ENCODE results near the gene ADARB1. TPM values are rescaled to one million over a fixed set of nuclear protein-coding genes. Genes with fewer than 3 reads are reported as not detected.

The ADARB1 gene
- total RNA-seq, 1 donor from 2014 or later = 15.1 TPM

GRCh38 chr21:45186709-45187108 is 112.3 kb downstream of the ADARB1 start:
- ATAC-seq (no peak), DNase-seq (ENCODE audit: missing footprints) (no peak)
- intact Hi-C loops (cut with DNase I) = no loop called here

GRCh38 chr21:45187646-45188045 is 113.3 kb downstream of the ADARB1 start:
- DNase-seq (ENCODE audit: missing footprints) (no peak), ATAC-seq (no peak)
- intact Hi-C loops (cut with DNase I) = no loop called here

- intact Hi-C loops (cut with DNase I) = no loop called here
- no peak for ATAC-seq
- no peak for DNase-seq (ENCODE audit: missing footprints)
Observed at GRCh38 chr21:45190013-45190412, 115.6 kb downstream of the ADARB1 start.

- intact Hi-C loops (cut with DNase I) = no loop called here
- DNase-seq (ENCODE audit: missing footprints) (no peak), ATAC-seq (no peak)
Observed at GRCh38 chr21:45192332-45192731, 118.0 kb downstream of the ADARB1 start.

GRCh38 chr21:45196620-45197019 is 122.2 kb downstream of the ADARB1 start:
- intact Hi-C loops (cut with DNase I) = no loop called here
- DNase-seq (ENCODE audit: missing footprints) = no peak
- no peak for ATAC-seq

- no peak for ATAC-seq
- no peak for DNase-seq (ENCODE audit: missing footprints)
- intact Hi-C loops (cut with DNase I) = no loop called here
Observed at GRCh38 chr21:45199201-45199600, 124.8 kb downstream of the ADARB1 start.

- intact Hi-C loops (cut with DNase I) = no loop called here
- DNase-seq (ENCODE audit: missing footprints) (no peak), ATAC-seq (no peak)
Observed at GRCh38 chr21:45200031-45200430, 125.7 kb downstream of the ADARB1 start.

GRCh38 chr21:45200581-45201296 is 126.4 kb downstream of the ADARB1 start:
- ATAC-seq = no peak
- intact Hi-C loops (cut with DNase I) = no loop called here
- no peak for DNase-seq (ENCODE audit: missing footprints)

GRCh38 chr21:45202344-45202743 is 128.0 kb downstream of the ADARB1 start:
- intact Hi-C loops (cut with DNase I) = no loop called here
- ATAC-seq = no peak
- DNase-seq (ENCODE audit: missing footprints) = no peak

- ATAC-seq = no peak
- no peak for DNase-seq (ENCODE audit: missing footprints)
- intact Hi-C loops (cut with DNase I) = no loop called here
Observed at GRCh38 chr21:45202889-45203288, 128.5 kb downstream of the ADARB1 start.

- DNase-seq (ENCODE audit: missing footprints) (no peak), ATAC-seq (no peak)
- intact Hi-C loops (cut with DNase I) = no loop called here
Observed at GRCh38 chr21:45203983-45204382, 129.6 kb downstream of the ADARB1 start.

- DNase-seq (ENCODE audit: missing footprints) (no peak), ATAC-seq (no peak)
- intact Hi-C loops (cut with DNase I) = no loop called here
Observed at GRCh38 chr21:45204395-45204794, 130.0 kb downstream of the ADARB1 start.

GRCh38 chr21:45207839-45208626 is 133.7 kb downstream of the ADARB1 start:
- no peak for ATAC-seq
- DNase-seq (ENCODE audit: missing footprints) = no peak
- intact Hi-C loops (cut with DNase I) = no loop called here

GRCh38 chr21:45208627-45208951 is 134.2 kb downstream of the ADARB1 start:
- intact Hi-C loops (cut with DNase I) = no loop called here
- no peak for ATAC-seq

GRCh38 chr21:45209046-45209445 is 134.7 kb downstream of the ADARB1 start:
- DNase-seq (ENCODE audit: missing footprints) (no peak), ATAC-seq (no peak)
- intact Hi-C loops (cut with DNase I) = no loop called here

More at GRCh38 chr21:45208627-45208951, 134.2 kb downstream of the ADARB1 start:
- DNase-seq (ENCODE audit: missing footprints) = no peak

GRCh38 chr21:45209685-45210284 is 135.4 kb downstream of the ADARB1 start:
- ATAC-seq (peak; percentile 46), DNase-seq (ENCODE audit: missing footprints) (no peak)
- intact Hi-C loops (cut with DNase I) = no loop called here

- no peak for ATAC-seq
- intact Hi-C loops (cut with DNase I) = no loop called here
- DNase-seq (ENCODE audit: missing footprints) = no peak
Observed at GRCh38 chr21:45210461-45210983, 136.1 kb downstream of the ADARB1 start.

GRCh38 chr21:45211661-45212060 is 137.3 kb downstream of the ADARB1 start:
- no peak for DNase-seq (ENCODE audit: missing footprints)
- intact Hi-C loops (cut with DNase I) = no loop called here
- ATAC-seq = no peak

GRCh38 chr21:45213392-45213791 is 139.0 kb downstream of the ADARB1 start:
- intact Hi-C loops (cut with DNase I) = no loop called here
- DNase-seq (ENCODE audit: missing footprints) (no peak), ATAC-seq (no peak)

GRCh38 chr21:45215213-45215612 is 140.8 kb downstream of the ADARB1 start:
- intact Hi-C loops (cut with DNase I) = no loop called here
- no peak for ATAC-seq
- no peak for DNase-seq (ENCODE audit: missing footprints)
